MM.1S (cell line): ENCODE results near the gene KCNMB4.

Experiments used
- CTCF ChIP-seq: fragments of 300-600 bp; sonication (generic); IDR thresholded peaks from 2 replicates; pipeline ENCODE4 v1.5.1; 2016; ENCODE audit warnings: antibody characterized with exemption, low read length, mixed read lengths
- EZH2 ChIP-seq: fragments of 300-600 bp; sonication (generic); optimal IDR thresholded peaks from 2 replicates; pipeline ENCODE3; 2017; ENCODE audit warnings: low read depth, mild to moderate bottlenecking, antibody characterized with exemption, low read length, mixed read lengths
- EZH2phosphoT487 ChIP-seq: fragments of 300-600 bp; sonication (generic); IDR thresholded peaks from 2 replicates; pipeline ENCODE4 v1.6.1; 2018; ENCODE audit warnings: antibody characterized with exemption, low read length

- no peak for TF ChIP-seq CTCF
- TF ChIP-seq EZH2phosphoT487: no peak
- TF ChIP-seq EZH2: no peak
These were observed 6.5 kb upstream of the KCNMB4 start for GRCh38 chr12:70359458-70360197.
